ENCODE results near the gene MARS1.

The MARS1 gene

DNA sequence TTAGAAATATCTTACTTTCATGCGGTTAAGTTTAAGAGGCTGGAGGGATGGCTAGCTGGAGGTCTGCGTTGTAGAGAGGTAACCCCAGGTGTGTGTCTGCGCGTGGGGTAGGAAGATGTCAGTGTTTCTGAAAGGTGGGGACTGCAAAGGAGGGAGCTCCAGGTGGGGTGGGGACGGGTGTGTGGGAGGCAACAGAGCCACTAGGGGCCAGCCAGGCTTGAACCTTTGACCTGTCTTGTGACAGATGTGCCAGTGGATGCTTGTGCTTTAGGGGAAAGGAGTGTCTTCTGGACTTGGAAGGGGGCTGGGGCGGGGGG lies 27.4 kb upstream of the MARS1 start:
- H3K4me2 ChIP-seq (ENCODE audit: low read length) = peak overlapping the region; percentile 79
- no peaks in the 10 kb centered on the region for H4K20me1 ChIP-seq (ENCODE audit: insufficient read depth, low read length)
- peak overlapping the region; percentile 78 for H3K4me3 ChIP-seq (ENCODE audit: low read length)
- H2AFZ ChIP-seq (ENCODE audit: low read depth, low read length) = no peak overlapping the region
- H3K27me3 ChIP-seq (ENCODE audit: low read depth, low read length) = peaks cover 11% of the 10 kb centered on the region
- peak overlapping the region; percentile 91; the same call in 1 of the 2 replicates for H3K9ac ChIP-seq (ENCODE audit: low read length)
- no peaks in the 10 kb centered on the region for H3K36me3 ChIP-seq (replicated peaks; ENCODE audit: low read depth, low read length)
- H3K27ac ChIP-seq (ENCODE audit: low read length) = no peak overlapping the region
- peaks cover 41% of the 10 kb centered on the region for H3K4me1 ChIP-seq (ENCODE audit: low read length)
- no peaks in the 10 kb centered on the region for H3K79me2 ChIP-seq (ENCODE audit: low read length)
- no peak for TF ChIP-seq EZH2phosphoT487 (IDR thresholded peaks at IDR 0.05; ENCODE audit: low read depth)
- TF ChIP-seq, protein P1, sequence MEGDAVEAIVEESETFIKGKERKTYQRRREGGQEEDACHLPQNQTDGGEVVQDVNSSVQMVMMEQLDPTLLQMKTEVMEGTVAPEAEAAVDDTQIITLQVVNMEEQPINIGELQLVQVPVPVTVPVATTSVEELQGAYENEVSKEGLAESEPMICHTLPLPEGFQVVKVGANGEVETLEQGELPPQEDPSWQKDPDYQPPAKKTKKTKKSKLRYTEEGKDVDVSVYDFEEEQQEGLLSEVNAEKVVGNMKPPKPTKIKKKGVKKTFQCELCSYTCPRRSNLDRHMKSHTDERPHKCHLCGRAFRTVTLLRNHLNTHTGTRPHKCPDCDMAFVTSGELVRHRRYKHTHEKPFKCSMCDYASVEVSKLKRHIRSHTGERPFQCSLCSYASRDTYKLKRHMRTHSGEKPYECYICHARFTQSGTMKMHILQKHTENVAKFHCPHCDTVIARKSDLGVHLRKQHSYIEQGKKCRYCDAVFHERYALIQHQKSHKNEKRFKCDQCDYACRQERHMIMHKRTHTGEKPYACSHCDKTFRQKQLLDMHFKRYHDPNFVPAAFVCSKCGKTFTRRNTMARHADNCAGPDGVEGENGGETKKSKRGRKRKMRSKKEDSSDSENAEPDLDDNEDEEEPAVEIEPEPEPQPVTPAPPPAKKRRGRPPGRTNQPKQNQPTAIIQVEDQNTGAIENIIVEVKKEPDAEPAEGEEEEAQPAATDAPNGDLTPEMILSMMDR (IDR thresholded peaks at IDR 0.05; ENCODE audit: low read depth, low read length) = no peak
- H3K9me3 ChIP-seq (ENCODE audit: insufficient read depth, low read length) = no peaks in the 10 kb centered on the region

DNA sequence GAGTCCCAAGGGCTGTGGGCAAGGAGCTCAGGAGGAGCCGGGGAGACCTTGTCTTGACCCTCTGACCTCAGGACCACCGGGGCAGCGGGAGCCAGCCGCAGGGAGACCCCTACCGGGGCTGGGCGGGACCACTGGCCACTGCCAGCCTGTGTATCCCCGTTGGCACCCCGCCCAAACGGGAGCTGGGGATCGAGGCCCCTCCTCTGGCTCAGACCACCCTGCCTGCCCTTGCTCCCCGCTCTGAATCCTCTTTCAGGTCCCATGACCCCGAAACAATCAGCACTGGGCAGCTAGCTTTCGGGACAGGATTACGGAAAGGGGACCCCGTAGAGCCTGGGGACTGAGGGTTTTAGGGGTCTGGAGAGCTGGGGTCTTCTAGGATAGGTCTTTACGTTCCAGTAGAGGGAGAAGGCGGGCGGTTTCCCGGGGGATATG lies 27.0 kb upstream of the MARS1 start:
- Histone ChIP-seq H3K4me1 (ENCODE audit: low read length) (peaks cover 37% of the 10 kb centered on the region), H2AFZ (ENCODE audit: low read depth, low read length) (no peak overlapping the region), H3K27ac (ENCODE audit: low read length) (no peak overlapping the region)

DNA sequence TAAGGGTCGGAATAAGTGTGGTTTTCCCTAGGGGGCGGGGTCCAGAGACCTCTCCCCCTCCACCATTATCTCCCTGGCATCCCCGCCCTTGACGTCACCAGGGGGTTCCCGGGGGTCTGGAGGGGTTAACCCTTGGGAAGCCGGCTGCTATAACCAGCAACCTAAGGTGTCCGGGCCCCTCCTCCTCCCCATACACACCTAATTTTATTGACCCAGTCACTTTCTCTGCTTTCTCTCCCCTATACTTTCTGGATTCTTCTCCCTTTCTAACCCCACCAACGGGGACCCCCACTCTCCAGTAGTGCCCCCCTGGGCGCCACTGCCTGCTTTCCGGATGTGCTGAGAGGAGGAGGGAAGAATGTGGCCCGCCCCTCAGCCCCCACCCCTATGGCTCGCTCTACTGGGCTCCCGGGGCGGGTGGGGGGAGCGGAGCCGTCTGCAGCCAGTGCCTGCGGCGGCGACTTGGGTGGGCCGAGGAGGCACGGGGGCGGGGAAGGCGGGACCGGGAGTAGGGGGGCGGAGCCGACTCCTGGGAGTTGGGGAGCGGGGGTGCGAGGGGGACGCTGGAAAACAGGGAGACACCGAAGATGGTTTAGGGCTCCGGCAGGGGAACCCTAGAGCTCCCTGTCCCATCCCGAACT lies 26.5 kb upstream of the MARS1 start:
- Histone ChIP-seq H3K4me1 (ENCODE audit: low read length) (peaks cover 35% of the 10 kb centered on the region), H3K9ac (ENCODE audit: low read length) (peak overlapping the region; percentile 41), H3K4me2 (ENCODE audit: low read length) (peak overlapping the region; percentile 79), H3K9me3 (ENCODE audit: insufficient read depth, low read length) (no peaks in the 10 kb centered on the region), H3K36me3 (replicated peaks; ENCODE audit: low read depth, low read length) (no peaks in the 10 kb centered on the region), H3K79me2 (ENCODE audit: low read length) (no peaks in the 10 kb centered on the region), H3K27ac (ENCODE audit: low read length) (no peak overlapping the region), H3K27me3 (ENCODE audit: low read depth, low read length) (peaks cover 11% of the 10 kb centered on the region), H2AFZ (ENCODE audit: low read depth, low read length) (no peak overlapping the region), H3K4me3 (ENCODE audit: low read length) (peak overlapping the region; percentile 78), H4K20me1 (ENCODE audit: insufficient read depth, low read length) (no peaks in the 10 kb centered on the region)
- TF ChIP-seq EZH2phosphoT487 (IDR thresholded peaks at IDR 0.05; ENCODE audit: low read depth) = no peak
- TF ChIP-seq, protein P1 (IDR thresholded peaks at IDR 0.05; ENCODE audit: low read depth, low read length) = no peak

More for the DNA sequence above, 27.0 kb upstream of the MARS1 start:
- no peak for TF ChIP-seq EZH2phosphoT487 (IDR thresholded peaks at IDR 0.05; ENCODE audit: low read depth)
- TF ChIP-seq, protein P1 (IDR thresholded peaks at IDR 0.05; ENCODE audit: low read depth, low read length) = no peak
- H3K79me2 ChIP-seq (ENCODE audit: low read length) = no peaks in the 10 kb centered on the region
- no peaks in the 10 kb centered on the region for H3K9me3 ChIP-seq (ENCODE audit: insufficient read depth, low read length)
- peak overlapping the region; percentile 78 for H3K4me3 ChIP-seq (ENCODE audit: low read length)
- no peaks in the 10 kb centered on the region for H4K20me1 ChIP-seq (ENCODE audit: insufficient read depth, low read length)
- peak overlapping the region; percentile 41 for H3K9ac ChIP-seq (ENCODE audit: low read length)
- H3K36me3 ChIP-seq (replicated peaks; ENCODE audit: low read depth, low read length) = no peaks in the 10 kb centered on the region
- peaks cover 11% of the 10 kb centered on the region for H3K27me3 ChIP-seq (ENCODE audit: low read depth, low read length)
- H3K4me2 ChIP-seq (ENCODE audit: low read length) = peak overlapping the region; percentile 79

DNA sequence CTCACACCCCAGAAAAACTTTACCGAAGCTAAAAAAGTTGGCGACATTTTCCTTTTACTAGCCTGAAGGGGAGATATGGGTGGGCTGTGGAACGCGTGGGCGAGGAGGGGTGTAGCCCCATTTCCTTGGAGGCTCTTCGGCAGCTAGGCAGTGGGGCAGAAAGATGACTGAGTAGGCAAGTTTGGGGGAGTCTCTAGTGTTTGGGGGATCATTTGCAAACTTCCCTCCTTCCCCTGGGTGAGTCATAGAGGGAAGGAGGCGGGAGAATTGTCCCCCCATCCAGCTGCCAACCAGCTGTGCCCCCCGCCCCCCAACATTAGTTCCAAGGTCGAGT lies 26.0 kb upstream of the MARS1 start:
- Histone ChIP-seq H3K79me2 (ENCODE audit: low read length) (no peaks in the 10 kb centered on the region), H3K9ac (ENCODE audit: low read length) (peak overlapping the region; percentile 41), H3K27me3 (ENCODE audit: low read depth, low read length) (peaks cover 12% of the 10 kb centered on the region), H3K9me3 (ENCODE audit: insufficient read depth, low read length) (no peaks in the 10 kb centered on the region), H4K20me1 (ENCODE audit: insufficient read depth, low read length) (no peaks in the 10 kb centered on the region), H3K4me1 (ENCODE audit: low read length) (peaks cover 35% of the 10 kb centered on the region), H3K4me2 (ENCODE audit: low read length) (peak overlapping the region; percentile 79), H2AFZ (ENCODE audit: low read depth, low read length) (peak overlapping the region; percentile 13; the same call in 1 of the 2 replicates), H3K4me3 (ENCODE audit: low read length) (peak overlapping the region; percentile 78), H3K36me3 (replicated peaks; ENCODE audit: low read depth, low read length) (no peaks in the 10 kb centered on the region), H3K27ac (ENCODE audit: low read length) (no peak overlapping the region)
- TF ChIP-seq, protein P1 (IDR thresholded peaks at IDR 0.05; ENCODE audit: low read depth, low read length) = no peak
- no peak for TF ChIP-seq EZH2phosphoT487 (IDR thresholded peaks at IDR 0.05; ENCODE audit: low read depth)

Measured in OCI-LY3 (cell line).